ENCODE measurements around the gene XAGE1B.

GRCh38 chrX:52544147-52544840 lies 27.4 kb upstream of the XAGE1B start:
- TF ChIP-seq POLR2A (IDR thresholded peaks at IDR 0.05) = no peak
- no peak for TF ChIP-seq CTCF (IDR thresholded peaks at IDR 0.05)

Measured in adrenal gland (tissue), 5 donors.